ENCODE results near the gene ADARB2.

The ADARB2 gene

DNA sequence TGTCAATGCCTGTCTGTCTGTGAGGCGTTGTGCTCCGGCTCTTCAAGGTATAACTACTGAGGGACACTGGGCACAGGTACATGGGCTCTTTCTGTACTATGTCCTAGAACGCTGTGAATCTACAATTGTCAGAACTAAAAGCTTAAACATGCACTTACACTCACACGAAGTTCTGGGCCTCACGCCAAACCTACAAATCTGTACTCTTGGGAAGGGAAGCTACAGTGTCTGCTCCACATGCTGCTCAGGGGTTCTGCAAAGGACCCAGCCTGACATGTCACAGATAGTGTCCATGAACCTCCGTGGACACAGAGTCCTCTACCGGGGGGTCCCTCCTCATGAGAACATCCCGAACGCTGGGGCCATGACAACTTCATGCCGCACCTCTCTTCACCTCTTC is 412.4 kb downstream of the ADARB2 start:
- TF ChIP-seq CTCF (IDR thresholded peaks at IDR 0.05) (no peak), ZFX (IDR thresholded peaks at IDR 0.05; ENCODE audit: borderline replicate concordance) (no peak)
- no peak overlapping the region for H3K27ac ChIP-seq

DNA sequence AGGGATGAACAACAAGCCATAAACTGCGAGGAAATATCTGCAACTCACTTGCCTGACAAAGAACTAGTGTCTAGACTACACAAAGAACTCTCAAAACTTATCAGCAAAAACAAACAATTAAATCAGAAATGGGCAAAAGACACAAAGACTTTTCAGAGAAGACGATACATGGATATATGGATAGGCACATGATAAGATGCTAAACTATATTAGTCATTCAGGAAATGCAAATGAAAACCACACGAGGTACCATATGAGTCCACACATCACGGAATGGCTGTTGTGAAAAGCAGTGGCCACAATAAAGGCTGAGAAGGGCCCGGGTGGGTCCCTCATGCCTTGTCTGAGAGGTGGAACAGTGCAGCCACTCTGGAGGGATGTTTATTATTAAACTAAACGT is 413.4 kb downstream of the ADARB2 start:
- no peak overlapping the region for H3K27ac ChIP-seq
- TF ChIP-seq CTCF (IDR thresholded peaks at IDR 0.05) = no peak
- TF ChIP-seq ZFX (IDR thresholded peaks at IDR 0.05; ENCODE audit: borderline replicate concordance) = no peak

- TF ChIP-seq CTCF (IDR thresholded peaks at IDR 0.05) (no peak), ZFX (IDR thresholded peaks at IDR 0.05; ENCODE audit: borderline replicate concordance) (no peak)
- H3K27ac ChIP-seq = no peak overlapping the region
These were observed 416.5 kb downstream of the ADARB2 start for GRCh38 chr10:1320739-1321320.

DNA sequence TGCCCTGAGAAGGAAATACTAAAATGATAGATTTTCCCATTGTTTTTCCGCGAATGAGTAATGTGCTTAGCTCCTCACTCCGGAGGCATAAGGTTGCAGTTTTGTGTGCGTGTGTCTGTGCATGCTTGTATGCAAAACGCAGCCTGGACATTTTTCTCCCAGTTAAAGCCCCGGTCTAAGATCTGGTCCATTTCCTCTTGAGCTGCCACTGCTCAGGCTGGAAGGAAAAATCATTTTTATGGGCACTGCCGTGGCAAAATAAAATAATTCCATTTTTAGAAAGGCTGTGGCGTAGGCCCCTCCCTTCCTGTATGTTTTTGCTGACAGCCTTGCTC is 420.5 kb downstream of the ADARB2 start:
- no peak for TF ChIP-seq ZFX (IDR thresholded peaks at IDR 0.05; ENCODE audit: borderline replicate concordance)
- no peak for TF ChIP-seq CTCF (IDR thresholded peaks at IDR 0.05)

GRCh38 chr10:1316121-1316808 is 421.1 kb downstream of the ADARB2 start:
- no peak for TF ChIP-seq ZFX (IDR thresholded peaks at IDR 0.05; ENCODE audit: borderline replicate concordance)
- no peak for TF ChIP-seq CTCF (IDR thresholded peaks at IDR 0.05)
- H3K27ac ChIP-seq = no peak overlapping the region

More for the DNA sequence above, 420.5 kb downstream of the ADARB2 start:
- H3K27ac ChIP-seq = no peak overlapping the region

- H3K27ac ChIP-seq = no peak overlapping the region
- no peak for TF ChIP-seq ZFX (IDR thresholded peaks at IDR 0.05; ENCODE audit: borderline replicate concordance)
- no peak for TF ChIP-seq CTCF (IDR thresholded peaks at IDR 0.05)
These were observed 422.1 kb downstream of the ADARB2 start for GRCh38 chr10:1315178-1315577.

DNA sequence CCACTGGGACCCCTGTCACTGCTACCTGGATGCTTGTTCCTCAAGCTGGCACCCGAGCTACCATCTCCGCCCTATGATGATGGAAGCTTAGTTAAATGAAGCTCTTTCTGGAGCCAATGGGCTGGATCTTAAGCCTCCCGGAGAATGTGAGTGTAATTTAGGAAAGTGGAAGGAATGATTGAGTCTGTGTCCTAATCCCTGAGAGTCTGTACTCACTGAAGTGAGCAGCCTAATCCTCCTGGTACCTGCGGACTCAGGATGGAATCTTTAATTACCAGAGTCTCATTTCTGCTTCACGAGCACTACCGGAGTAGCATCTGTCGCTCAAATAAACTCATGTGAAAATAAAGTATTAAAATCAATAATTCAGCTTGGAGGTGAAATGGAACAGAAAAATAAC is 425.6 kb downstream of the ADARB2 start:
- TF ChIP-seq CTCF (IDR thresholded peaks at IDR 0.05) = no peak
- no peak for TF ChIP-seq ZFX (IDR thresholded peaks at IDR 0.05; ENCODE audit: borderline replicate concordance)
- no peak overlapping the region for H3K27ac ChIP-seq
